HEK293 (cell line): ENCODE data around the gene FARSA.

Source experiments
- BCL11A ChIP-seq: fragments of 450-650 bp; formaldehyde crosslinking; IDR thresholded peaks from 2 replicates; pipeline ENCODE4 v1.5.1; 2016; ENCODE audit warnings: low read depth, missing biosample characterization, missing genetic modification characterization
- CTCF ChIP-seq: fragments of 450-650 bp; formaldehyde crosslinking; IDR thresholded peaks from 2 replicates; pipeline ENCODE4 v1.5.1; 2016; ENCODE audit warnings: missing biosample characterization, missing genetic modification characterization
- REST ChIP-seq: fragments of 450-650 bp; formaldehyde crosslinking; IDR thresholded peaks from 2 replicates; pipeline ENCODE4 v1.5.1; 2016; ENCODE audit warnings: missing biosample characterization, missing genetic modification characterization
- SETDB1 ChIP-seq: IDR thresholded peaks from one replicate; pipeline ENCODE4 v1.6.1; 2017; ENCODE audit warnings: mild to moderate bottlenecking, low read length, moderate library complexity, mixed read lengths; ENCODE audit not compliant: insufficient read length
- TCF7L2 ChIP-seq: IDR thresholded peaks from 2 replicates; pipeline ENCODE4 v1.6.1; 2011; ENCODE audit warnings: low read depth, mild to moderate bottlenecking, inconsistent platforms, low read length, moderate library complexity, borderline replicate concordance
- ZIC2 ChIP-seq: fragments of 450-650 bp; formaldehyde crosslinking; IDR thresholded peaks from 2 replicates; pipeline ENCODE4 v1.5.1; 2016; ENCODE audit warnings: missing biosample characterization, missing genetic modification characterization
- ZNF19 ChIP-seq: fragments of 450-650 bp; formaldehyde crosslinking; IDR thresholded peaks from 2 replicates; pipeline ENCODE4; 2016; ENCODE audit warnings: missing biosample characterization, missing genetic modification characterization, low read depth
- ZNF221 ChIP-seq: fragments of 450-650 bp; formaldehyde crosslinking; IDR thresholded peaks from 2 replicates; pipeline ENCODE4 v1.5.1; 2017; ENCODE audit warnings: missing biosample characterization, missing genetic modification characterization, borderline replicate concordance
- ZNF449 ChIP-seq: fragments of 450-650 bp; formaldehyde crosslinking; IDR thresholded peaks from 2 replicates; pipeline ENCODE4 v1.5.1; 2017; ENCODE audit warnings: missing biosample characterization, mild to moderate bottlenecking, missing genetic modification characterization, moderate library complexity
- ZNF560 ChIP-seq: fragments of 450-650 bp; formaldehyde crosslinking; IDR thresholded peaks from 2 replicates; pipeline ENCODE4 v1.5.1; 2017; ENCODE audit warnings: missing biosample characterization, missing genetic modification characterization, borderline replicate concordance
- ZNF658 ChIP-seq: fragments of 450-650 bp; formaldehyde crosslinking; IDR thresholded peaks from 2 replicates; pipeline ENCODE4; 2016; ENCODE audit warnings: missing biosample characterization, missing genetic modification characterization

GRCh38 chr19:12932392-12933286, 872 bp downstream of the FARSA start:
- TF ChIP-seq TCF7L2 (no peak), ZIC2 (tag by site-specific recombination) (no peak), ZNF658 (no peak), REST (tag by site-specific recombination) (no peak), CTCF (tag by site-specific recombination) (no peak), ZNF449 (tag by site-specific recombination) (no peak), SETDB1 (no peak), ZNF560 (tag by site-specific recombination) (no peak), BCL11A (no peak), ZNF19 (no peak), ZNF221 (tag by site-specific recombination) (no peak)
